GM21528 (cell line): ENCODE results near the gene PALLD.

Source experiments
- ATAC-seq: cut with Tn5 transposase; IDR thresholded peaks from one replicate; pipeline ENCODE4 v1.9.1; 2021; ENCODE audit warnings: mild to moderate bottlenecking, moderate library complexity; ENCODE audit not compliant: unreplicated experiment, low FRiP score

PALLD gene

DNA sequence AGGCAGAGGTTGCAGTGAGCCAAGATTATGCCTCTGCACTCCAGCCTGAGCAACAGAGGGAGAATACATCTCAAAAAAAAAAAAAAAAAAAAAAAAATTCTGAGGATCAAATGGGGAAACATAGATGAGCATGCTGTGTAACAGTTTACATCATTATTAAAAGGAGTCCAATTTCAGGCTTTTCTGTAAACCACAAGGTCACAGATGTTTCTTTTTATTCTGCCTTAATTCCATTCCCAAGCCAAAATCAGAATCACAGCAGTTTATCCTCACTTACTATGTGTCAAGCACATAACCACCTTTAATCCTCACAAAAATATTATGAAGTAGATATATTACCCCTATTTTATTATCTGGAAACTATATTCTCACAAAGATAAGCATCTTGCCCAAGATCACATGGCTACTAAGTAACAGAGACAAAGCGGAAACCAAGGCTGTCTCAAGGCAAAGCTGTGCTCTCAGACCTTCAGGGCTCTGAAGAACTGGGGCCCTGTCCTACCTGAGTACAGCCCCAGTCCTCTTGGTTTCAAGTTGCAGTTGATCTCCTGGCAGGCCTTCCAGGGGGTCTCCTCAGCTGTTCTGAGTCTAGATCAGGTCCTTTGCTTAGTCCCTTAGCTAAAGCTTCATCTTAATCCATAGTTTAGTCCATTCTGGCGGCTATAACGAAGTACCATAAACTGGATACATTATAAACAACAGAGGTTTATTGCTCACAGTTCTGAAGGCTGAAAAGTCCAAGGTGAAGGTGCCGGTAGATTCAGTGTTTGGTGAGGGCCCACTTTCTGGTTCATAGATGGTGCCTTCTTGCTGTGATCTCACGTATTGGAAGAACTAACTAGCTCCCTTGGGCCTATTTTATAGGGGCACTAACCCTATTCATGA is 141.3 kb downstream of the PALLD start:
- ATAC-seq = no peak

DNA sequence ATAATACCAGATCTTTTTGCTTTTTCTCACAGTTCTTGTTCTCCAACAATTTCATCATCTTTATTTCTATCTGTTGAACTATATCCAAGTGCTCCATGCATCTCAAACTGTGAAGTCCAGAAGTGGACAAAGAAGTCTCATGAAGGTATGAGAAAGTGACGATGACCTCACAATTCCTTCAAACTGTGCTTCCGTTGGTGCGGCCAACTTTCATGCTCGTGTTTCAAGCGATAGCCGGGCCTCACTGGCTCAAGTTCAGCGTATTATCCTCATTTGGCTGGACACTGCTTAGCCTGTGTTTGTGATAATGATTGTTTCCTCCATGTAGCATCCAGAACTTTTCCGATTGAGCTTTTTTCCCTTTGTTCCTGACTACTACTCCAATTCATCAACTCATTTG is 143.1 kb downstream of the PALLD start:
- no peak for ATAC-seq

DNA sequence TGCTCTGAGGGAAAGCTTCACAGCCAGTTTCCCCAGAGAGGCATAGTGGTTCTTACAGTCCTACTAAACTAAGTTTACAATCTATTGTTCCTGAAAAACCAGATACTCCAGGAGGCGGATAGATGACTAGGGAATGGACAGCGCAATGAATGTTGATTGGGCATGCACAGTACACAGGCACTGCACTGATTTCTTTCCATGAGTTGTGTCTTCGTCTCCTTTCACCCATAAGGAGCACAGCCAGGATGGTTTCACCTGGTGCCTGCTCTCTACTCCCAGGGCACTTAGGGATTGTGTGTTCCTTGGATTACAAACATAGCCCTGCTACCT is 144.9 kb downstream of the PALLD start:
- no peak for ATAC-seq

DNA sequence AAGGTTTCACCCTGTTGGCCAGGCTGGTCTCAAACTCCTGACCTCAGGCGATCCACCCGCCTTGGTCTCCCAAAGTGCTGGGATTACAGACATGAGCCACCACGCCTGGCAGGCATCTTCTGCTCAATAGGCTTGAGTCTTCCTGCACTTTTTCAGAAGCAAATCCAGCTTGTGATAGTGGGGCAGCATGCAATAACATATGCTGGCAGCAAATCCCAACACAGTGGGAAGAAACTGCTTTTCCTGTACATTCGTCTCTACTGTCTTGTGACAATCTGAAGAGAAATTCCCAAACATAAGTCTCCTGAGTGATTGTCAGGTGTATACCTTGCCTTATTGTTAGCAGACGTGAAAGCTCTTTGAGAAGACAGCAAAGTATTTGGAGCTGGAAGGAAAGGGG is 145.7 kb downstream of the PALLD start:
- ATAC-seq = no peak

DNA sequence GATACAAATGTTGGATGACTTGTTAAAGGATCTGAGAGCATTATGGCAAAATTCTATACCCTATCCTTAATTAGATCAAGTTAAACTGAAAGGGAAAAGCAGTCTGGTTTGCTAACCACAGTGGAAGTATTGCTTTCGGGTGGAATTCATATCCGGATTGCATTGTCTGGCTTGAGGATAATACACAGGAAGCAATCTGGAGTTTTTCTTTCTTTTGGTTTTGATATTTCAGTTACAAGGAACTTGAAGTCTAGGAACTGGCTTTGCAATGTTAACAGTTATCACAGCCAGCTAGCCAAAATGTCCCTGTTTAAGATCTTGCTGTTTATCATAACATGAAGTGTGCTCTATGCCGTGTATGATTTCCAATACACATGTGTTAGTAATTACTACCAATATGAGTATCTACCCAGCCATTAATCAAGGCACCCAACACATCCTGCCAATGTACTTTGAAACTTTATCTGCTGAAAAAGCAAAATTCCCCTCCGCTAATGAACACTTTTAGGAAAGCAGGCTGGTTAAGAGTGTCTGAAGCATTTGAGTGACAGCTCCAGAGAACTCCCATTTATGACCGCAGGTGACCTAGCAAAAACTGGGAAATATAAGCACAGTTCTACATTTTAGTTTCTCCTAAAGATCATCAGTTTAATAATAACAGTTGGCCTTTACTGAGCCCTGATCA is 146.4 kb downstream of the PALLD start:
- no peak for ATAC-seq

DNA sequence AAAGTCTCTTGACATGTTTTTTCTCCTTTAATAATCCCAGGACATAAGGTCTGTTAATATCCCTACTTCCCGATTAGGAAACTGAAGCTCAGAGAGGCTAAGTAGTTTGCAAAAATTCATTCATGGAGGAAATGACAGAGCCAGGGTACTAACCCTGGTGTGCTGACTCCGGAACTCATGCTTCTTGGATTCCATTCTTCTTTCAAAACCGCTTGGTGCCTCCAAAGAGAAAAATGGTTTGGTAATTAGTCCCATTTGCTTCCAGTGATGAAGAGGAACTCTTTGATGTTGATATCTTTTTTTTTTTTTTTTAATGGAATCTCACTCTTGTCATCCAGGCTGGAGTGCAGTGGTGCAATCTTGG is 146.9 kb downstream of the PALLD start:
- no peak for ATAC-seq

DNA sequence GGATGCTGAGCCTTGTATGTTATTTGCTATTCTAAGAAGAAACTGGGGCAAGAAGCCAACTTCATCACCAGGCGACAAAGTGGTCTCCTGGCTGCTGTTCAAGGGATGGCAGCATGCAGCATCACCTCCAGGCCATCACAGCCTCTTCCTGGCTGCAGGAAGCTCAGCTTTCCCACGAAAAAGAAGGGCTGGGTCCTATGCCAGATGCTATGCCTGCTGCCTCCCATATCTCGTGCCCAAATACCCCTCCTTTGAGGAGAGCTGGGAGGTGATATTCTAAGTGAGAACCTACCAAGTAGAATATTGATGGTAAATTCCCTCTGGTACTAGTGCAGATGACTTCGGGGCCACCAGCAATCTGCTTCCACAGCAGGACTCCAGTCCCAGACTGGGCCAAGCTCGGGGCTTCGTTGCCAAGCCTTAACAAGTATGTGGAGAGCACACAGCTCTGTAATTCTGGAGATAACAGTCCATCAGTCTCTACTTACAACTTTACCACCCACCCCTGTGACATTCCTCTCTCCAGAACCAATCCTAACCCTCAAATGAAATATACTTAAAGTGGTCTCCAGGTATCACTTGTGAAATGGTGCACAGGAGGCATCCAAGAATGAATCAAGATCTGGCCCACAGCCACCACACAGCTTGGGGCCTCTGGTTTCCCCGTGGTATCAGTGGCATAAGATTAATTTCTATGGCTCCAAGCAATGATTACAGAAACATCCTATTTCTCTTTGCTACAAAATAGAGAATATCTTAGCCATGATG is 149.3 kb downstream of the PALLD start:
- no peak for ATAC-seq

DNA sequence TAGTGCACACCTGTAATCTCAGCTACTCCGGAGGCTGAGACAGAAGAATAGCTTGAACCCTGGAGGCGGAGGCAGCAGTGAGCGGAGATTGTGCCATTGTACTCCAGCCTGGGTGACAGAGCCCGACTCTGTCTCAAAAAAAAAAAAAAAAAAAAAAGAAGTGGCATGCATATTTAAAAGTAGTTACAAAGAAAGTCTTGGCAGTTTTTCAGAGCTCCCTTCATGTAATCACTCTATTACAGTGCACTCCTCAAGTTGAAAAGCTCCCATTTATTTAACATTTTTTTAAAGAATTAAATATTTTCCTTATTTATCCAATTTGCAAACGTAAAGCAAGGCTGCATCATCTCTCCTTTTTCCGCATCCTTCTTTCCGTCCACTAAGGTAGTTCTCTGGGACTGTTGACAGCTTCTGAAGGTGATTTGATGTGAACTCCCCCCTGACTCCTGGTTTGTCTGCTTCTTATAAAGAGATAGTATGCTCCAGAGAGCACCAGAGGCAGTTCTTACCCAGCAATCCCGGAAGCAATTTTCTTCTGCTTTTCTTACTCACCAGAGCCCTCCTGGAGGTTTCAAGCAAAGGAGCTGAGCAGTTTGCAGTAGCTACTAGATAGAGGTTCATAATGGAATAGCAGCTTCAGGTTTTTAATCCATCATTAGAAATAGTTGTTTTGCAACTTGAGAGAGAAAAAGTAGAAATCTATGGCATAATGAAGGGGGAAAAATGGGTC is 151.0 kb downstream of the PALLD start:
- ATAC-seq = no peak

DNA sequence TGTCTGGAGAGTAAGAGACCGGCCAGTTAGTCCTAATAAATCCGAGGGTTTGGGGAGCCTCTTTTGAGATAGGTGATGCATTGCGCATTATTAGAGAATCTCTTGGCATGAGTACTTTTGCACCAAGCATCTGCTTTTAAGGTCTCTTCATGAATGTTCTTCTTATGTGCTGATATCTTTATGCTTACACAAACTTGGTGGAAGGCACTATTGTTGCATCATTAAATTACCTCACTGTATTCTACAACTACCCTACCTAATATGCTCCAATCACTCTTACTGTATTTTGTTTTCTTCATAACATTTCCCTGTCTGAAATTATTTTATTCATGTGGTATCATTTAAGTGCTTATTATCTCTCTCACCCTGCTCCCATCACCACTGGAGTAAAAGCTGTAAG is 151.6 kb downstream of the PALLD start:
- ATAC-seq = no peak

DNA sequence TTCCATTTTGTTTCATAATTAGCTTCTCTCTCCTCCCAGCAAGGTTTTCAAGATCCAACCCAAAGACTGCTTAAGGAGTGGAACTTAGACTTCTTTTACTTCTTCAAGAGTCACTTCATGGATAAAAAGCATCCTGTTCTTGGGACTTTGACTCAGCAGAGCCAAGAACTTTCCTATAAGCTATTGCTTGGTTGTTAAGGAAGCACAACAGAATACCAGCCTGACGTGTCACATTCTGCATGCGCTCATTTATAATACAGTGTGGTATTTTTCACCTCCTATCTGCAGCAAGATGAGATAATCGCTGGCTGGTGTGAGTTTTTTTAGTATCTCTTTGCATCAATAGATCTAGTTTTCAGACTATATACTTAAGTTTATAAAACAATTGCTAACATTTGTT is 152.1 kb downstream of the PALLD start:
- ATAC-seq = no peak

DNA sequence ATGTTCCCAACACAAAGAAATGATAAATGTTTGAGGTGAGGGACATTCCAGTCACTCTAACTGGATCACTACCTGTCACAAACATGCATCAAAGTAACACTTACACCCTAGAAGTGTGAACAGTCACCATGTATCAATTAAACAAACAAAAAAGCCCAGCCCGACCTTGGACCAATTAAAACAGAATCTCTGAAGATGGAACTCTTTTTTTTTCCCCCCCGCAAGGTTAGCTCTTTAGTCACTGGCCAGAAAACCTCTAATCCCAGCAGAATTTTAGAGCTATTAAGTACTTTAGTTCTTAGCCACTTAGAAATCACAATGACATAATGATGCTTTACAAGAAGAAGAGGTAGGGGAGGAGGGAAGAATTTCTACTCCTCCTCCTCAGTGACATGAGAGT is 154.5 kb downstream of the PALLD start:
- ATAC-seq = no peak

DNA sequence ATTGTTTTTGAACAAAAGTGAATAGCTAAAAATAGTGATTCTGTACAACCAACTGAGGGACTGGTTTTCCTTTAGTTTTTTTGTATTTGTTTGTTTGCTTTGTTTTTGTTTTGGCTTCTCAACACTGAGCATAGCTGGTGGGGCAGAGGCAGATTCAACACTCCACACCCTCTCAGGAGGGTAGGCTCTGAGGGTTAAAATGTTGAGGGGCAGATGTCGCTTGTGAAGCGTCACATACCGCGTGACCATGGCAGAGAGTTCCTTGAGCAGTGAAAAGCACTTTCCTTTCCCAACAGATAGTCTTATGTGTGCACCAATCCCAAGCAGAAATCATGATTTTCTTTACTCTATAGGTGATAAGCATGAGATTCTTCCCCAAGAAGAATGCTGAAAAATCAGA is 155.0 kb downstream of the PALLD start:
- ATAC-seq = no peak

DNA sequence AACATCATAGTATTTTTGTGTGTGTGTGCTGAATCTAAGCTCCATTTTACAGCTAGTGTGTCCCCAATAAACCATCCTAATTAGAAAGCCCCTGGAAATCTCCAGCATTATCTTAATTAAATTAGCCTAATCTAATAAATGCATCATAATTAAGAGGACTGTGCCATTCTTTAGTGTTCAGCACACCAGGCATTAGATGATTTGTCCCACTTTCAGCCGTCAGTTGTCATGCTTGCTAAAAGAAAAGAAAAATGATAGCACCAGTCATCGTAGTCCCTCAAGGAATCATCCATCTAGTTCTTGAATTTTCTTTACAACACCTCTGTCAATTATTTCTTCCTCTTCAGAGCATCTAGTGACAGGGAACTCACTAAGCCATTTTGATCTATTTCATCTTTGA is 155.9 kb downstream of the PALLD start:
- ATAC-seq = no peak

DNA sequence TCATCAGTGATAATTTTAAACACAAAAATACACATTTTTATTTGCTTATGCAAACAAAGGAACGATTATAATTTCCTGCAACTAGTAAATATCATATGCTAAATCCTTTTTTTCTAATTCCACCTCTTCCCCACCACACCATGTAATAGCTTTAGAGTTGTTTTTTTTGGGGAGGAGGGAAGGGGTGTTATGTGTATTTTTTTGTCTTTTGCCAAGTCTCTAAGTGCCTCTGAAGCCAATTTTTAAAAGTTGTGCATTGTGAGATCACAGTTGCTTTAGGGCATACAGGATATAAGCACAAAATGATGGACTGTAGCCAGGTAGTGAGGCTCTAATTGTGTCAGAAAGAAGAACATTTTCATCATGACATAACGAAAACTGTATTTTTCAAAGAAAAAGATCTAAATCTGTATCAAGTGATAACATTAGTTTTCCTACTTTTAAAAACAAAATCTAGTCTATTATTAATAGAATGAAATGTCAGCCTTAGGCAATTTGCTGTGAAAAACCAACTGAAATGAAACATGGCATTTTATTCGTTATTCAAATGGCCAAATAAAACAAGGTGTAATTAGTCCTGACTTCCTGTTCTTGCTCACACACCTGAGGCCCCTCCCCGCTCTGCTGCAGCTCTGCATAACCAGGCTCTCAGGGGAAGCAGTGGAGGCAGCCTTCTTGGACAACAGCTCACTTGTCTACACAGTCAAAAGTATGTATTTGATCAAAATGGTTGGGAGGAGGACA is 157.4 kb downstream of the PALLD start:
- ATAC-seq = no peak

DNA sequence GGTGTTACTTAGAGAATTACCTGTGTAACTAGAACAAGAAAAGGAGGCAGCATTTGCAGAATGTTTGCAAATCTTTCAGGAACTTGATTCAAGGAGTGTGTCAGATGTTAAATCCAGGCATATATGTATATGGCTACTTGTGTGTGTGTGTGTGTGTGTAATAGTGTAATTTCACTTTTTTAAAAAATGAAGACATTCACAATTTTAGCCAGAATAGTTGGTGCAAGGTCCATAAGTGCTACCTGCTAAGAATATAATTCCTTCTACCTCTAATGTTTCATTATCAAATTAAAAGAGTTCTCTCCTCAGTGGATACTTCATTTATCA is 158.0 kb downstream of the PALLD start:
- no peak for ATAC-seq

DNA sequence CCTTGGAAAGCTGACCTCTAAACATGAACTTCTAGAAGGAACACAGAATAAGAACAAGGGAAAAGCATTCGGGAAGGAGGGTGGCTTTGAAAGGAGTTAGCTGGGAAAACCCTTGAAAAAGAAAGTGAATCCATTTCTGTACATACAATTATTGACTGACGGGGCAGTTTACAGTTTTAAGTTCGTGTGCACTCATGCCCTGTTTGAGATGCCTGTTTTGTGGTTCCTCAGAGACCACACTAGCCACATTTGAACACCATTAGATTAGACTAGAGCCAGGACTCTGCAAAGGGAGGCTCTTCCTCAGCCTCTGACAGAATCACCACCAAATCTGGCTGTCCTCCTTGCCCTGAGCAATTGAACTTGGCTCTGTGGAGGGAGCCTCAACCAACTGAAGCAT is 158.3 kb downstream of the PALLD start:
- ATAC-seq = no peak

DNA sequence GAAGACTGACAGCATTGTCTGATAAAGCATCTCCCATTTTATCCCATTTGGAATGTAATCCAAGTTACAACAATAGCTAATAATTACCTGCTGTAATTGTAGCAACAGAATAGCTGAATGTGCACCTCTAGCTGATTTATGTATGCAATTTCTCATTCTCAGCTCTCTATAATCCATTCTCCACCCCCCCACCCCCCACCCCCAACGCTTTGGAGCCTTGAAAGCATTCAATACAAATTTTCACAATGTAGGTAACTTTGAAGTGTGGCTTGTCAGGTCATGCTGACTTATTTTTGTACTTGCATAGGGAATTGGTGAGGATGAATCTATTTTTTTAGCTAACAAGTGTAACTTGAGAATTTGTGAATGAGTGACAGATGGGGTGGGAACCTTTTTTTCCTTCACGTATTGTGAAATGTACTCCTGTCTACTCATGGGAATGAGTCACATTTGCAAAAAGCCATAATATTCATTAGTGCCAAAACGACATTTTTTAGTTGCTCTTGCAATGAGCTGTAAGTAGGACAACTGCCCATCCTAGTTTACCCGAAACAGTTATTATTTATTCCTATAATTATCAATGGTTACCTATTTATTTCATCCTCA is 159.3 kb downstream of the PALLD start:
- no peak for ATAC-seq

DNA sequence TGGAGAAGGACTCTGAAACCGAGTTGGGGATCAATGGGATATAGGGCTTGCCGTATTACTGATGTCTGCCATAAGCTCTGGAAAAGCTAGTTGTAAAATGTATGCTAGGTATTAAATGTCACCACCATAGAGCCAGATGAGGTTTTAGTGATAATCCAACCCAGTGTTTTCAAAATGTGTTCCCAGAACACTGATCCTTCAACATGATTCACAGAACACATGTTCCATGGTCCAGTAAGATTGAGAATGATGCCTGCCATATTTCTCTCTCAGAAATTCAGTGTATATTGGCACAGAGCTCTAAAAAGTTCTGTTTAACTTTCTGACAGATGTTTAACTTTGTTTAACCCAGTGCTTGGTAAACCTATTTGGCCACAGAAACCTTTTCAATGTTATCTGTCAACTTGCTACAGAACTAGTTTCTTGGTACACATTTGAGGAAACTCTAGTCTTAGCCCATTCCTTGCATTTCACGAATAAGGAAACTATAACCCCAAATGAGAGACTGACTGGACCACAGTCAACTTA is 160.2 kb downstream of the PALLD start:
- no peak for ATAC-seq

DNA sequence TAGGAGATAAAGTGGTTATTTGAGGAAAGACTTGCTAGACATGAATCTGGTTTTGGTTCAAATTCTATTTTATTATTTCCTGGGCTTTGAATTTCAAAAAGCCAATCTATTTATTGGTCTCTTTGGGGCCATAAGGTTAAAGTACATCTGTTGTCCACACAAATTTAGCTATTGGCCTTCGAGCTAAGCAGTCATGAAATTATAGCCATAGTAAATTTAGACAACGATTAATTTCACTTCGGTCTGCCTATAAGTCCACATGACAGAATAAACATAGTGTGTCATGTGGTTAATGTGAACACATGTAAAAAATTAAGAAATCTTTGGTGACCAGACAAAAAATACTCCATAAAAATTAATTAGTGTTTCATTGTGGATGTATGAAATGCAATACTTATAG is 161.9 kb downstream of the PALLD start:
- no peak for ATAC-seq
